Fibroblast of lung (primary cell): ENCODE results near the gene ITPR3. TPM values are rescaled to one million over a fixed set of nuclear protein-coding genes. Genes with fewer than 3 reads are reported as not detected.
A peak's percentile ranks its signal among the peaks of the same experiment; 100 is the strongest.

Experiments used
- DNase-seq, 2 donors: peaks; one replicate each; pipeline versions ENCODE4 v3.0.0 to v3.0.0-alpha.2; 2010; ENCODE audit warnings: low read depth in 2 of 2
- H2AFZ ChIP-seq: 2 replicates; pipeline ENCODE4 v1.5.1; 2012; ENCODE audit warnings: low read length, control low read depth, inconsistent platforms
- H3K27ac ChIP-seq: 2 replicates; pipeline ENCODE4 v1.5.1; 2011; ENCODE audit warnings: low read length, control low read depth; ENCODE audit not compliant: insufficient read depth
- H3K27me3 ChIP-seq: 2 replicates; pipeline ENCODE4 v1.5.1; 2011; ENCODE audit warnings: mild to moderate bottlenecking, low read length; ENCODE audit not compliant: control insufficient read depth, insufficient read depth
- H3K36me3 ChIP-seq: 2 replicates; pipeline ENCODE4 v1.5.1; 2011; ENCODE audit warnings: low read length; ENCODE audit not compliant: control insufficient read depth, insufficient read depth
- H3K4me1 ChIP-seq: 2 replicates; pipeline ENCODE4 v1.5.1; 2011; ENCODE audit warnings: low read length; ENCODE audit not compliant: control insufficient read depth, insufficient read depth; ENCODE audit errors: extremely low read depth
- H3K4me2 ChIP-seq: 2 replicates; pipeline ENCODE4 v1.5.1; 2011; ENCODE audit warnings: low read length, control low read depth; ENCODE audit not compliant: insufficient read depth; ENCODE audit errors: extremely low read depth
- H3K4me3 ChIP-seq, 4 experiments: fragments of 200-600 bp in 1 of 4; sonication (generic) in 1 of 4; replicated peaks in 1 of 4; 2 replicates each; pipeline ENCODE4 v1.5.1; 2011 to 2016; ENCODE audit warnings: low read length in 4 of 4, low read depth in 3 of 4, mild to moderate bottlenecking in 3 of 4, control low read depth in 2 of 4, inconsistent platforms in 1 of 4, mixed read lengths in 1 of 4; ENCODE audit not compliant: insufficient read depth in 1 of 4; ENCODE audit errors: control extremely low read depth in 1 of 4
- H3K79me2 ChIP-seq: 2 replicates; pipeline ENCODE4 v1.5.1; 2012; ENCODE audit warnings: mild to moderate bottlenecking, low read length, inconsistent platforms; ENCODE audit not compliant: control insufficient read depth, insufficient read depth
- H3K9ac ChIP-seq: 2 replicates; pipeline ENCODE4 v1.5.1; 2011; ENCODE audit warnings: mild to moderate bottlenecking, low read length, control low read depth; ENCODE audit not compliant: insufficient read depth
- H3K9me3 ChIP-seq: 2 replicates; pipeline ENCODE4 v1.5.1; 2012; ENCODE audit warnings: low read depth, low read length; ENCODE audit not compliant: control insufficient read depth, insufficient read depth
- H4K20me1 ChIP-seq: 2 replicates; pipeline ENCODE4 v1.5.1; 2011; ENCODE audit warnings: low read length; ENCODE audit not compliant: control insufficient read depth, insufficient read depth; ENCODE audit errors: extremely low read depth
- EZH2 ChIP-seq: IDR thresholded peaks from 2 replicates; pipeline ENCODE4 v1.5.1; 2012; ENCODE audit warnings: low read length, control low read depth, mild to moderate bottlenecking; ENCODE audit errors: missing control alignments
- polyA plus RNA-seq, 2 donors: library from polyadenylated mRNA; depleted of rRNA in 1 of 2; stranded (reverse) in 1 of 2; unstranded in 1 of 2; fragments of >200 nt; gene quantifications; 2 replicates each; pipeline ENCODE4 v1.2.1, GENCODE V29; 2011 to 2012; ENCODE audit warnings: missing spikeins in 1 of 2
- total RNA-seq: library from RNA; depleted of rRNA; stranded (reverse); fragments of >200 nt; gene quantifications from 2 replicates; pipeline ENCODE4 v1.2.1, GENCODE V29; 2014
- TF ChIP-seq, protein P1 (sequence below), 2 donors: IDR thresholded peaks in 1 of 2; conservative IDR thresholded peaks in 1 of 2; 1 replicate in 1 of 2; 2 replicates in 1 of 2; pipeline ENCODE4 v1.5.1; 2011 to 2012; ENCODE audit warnings: low read length in 2 of 2, control low read depth in 1 of 2, inconsistent platforms in 1 of 2, low read depth in 1 of 2, mild to moderate bottlenecking in 1 of 2

Gene ITPR3
- total and polyA plus RNA-seq, 2 donors (not counting 1 experiment from before 2014, with no cell fraction given): 9.6 to 43.4 TPM

DNA sequence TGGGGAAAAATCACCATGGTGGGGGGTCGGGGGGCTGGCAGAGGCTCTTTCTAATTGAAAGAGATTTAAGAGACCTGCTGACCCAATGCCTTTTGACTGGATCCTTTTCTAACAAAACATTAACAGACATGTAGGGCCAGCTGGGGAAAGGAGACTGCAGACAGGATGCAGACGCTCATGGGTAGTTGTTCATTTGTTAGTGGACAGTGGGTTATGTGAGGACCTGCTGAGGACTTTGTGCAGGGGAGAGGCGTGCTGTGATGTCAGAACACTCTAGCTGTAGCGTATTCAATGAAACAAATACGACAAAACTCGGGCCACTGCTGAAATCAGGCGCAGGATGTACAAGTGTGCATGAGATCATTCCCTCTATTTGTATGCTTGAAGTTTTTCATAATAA lies 124.4 kb downstream of the ITPR3 start:
- peak in 1 of 2 donors; percentile 65 for DNase-seq
- Histone ChIP-seq H3K36me3 (no peaks in the 10 kb centered on the region), H3K27ac (peak overlapping the region; percentile 20), H3K9me3 (no peaks in the 10 kb centered on the region), H3K9ac (no peak overlapping the region), H4K20me1 (no peaks in the 10 kb centered on the region), H3K4me3 (peak overlapping the region in 2 of 4 experiments; percentile 54 to 61), H2AFZ (no peak overlapping the region), H3K79me2 (no peaks in the 10 kb centered on the region), H3K4me1 (peaks cover 10% of the 10 kb centered on the region), H3K27me3 (peaks cover 12% of the 10 kb centered on the region), H3K4me2 (no peak overlapping the region)
- no peak for TF ChIP-seq EZH2
- TF ChIP-seq, protein P1, sequence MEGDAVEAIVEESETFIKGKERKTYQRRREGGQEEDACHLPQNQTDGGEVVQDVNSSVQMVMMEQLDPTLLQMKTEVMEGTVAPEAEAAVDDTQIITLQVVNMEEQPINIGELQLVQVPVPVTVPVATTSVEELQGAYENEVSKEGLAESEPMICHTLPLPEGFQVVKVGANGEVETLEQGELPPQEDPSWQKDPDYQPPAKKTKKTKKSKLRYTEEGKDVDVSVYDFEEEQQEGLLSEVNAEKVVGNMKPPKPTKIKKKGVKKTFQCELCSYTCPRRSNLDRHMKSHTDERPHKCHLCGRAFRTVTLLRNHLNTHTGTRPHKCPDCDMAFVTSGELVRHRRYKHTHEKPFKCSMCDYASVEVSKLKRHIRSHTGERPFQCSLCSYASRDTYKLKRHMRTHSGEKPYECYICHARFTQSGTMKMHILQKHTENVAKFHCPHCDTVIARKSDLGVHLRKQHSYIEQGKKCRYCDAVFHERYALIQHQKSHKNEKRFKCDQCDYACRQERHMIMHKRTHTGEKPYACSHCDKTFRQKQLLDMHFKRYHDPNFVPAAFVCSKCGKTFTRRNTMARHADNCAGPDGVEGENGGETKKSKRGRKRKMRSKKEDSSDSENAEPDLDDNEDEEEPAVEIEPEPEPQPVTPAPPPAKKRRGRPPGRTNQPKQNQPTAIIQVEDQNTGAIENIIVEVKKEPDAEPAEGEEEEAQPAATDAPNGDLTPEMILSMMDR (conservative IDR thresholded peaks at IDR 0.05 in 1 of 2, IDR thresholded peaks at IDR 0.05 in 1 of 2; ENCODE audit: low read depth in 1 of 2, low read length in 2 of 2): no peak

Other genes with a start within 250 kb of the ITPR3 start
- 0.51 and 5.3 TPM in 2 replicates for gene KIFC1, start 229.5 kb upstream of the ITPR3 start, total RNA-seq
- 8.0 and 36.6 TPM in 2 replicates for gene KIFC1, start 229.5 kb upstream of the ITPR3 start, polyA plus RNA-seq
- gene PHF1, start 210.3 kb upstream of the ITPR3 start, total RNA-seq: 24.4 and 28.9 TPM in 2 replicates
- 29.6 and 32.9 TPM in 2 replicates for gene PHF1, start 210.3 kb upstream of the ITPR3 start, polyA plus RNA-seq
- 105 and 127 TPM in 2 replicates for gene CUTA, start 203.2 kb upstream of the ITPR3 start, total RNA-seq
- gene CUTA, start 203.2 kb upstream of the ITPR3 start, polyA plus RNA-seq: 264 and 347 TPM in 2 replicates
- 4.6 and 7.3 TPM in 2 replicates for gene SYNGAP1, start 201.3 kb upstream of the ITPR3 start, total RNA-seq
- gene SYNGAP1, start 201.3 kb upstream of the ITPR3 start, polyA plus RNA-seq: 3.6 and 5.9 TPM in 2 replicates
- 4.1 and 4.9 TPM in 2 replicates for gene ZBTB9, start 166.7 kb upstream of the ITPR3 start, total RNA-seq
- gene ZBTB9, start 166.7 kb upstream of the ITPR3 start, polyA plus RNA-seq: 5.2 and 6.7 TPM in 2 replicates
- 10.3 and 13.0 TPM in 2 replicates for gene BAK1, start 41.0 kb upstream of the ITPR3 start, total RNA-seq
- 12.9 and 14.1 TPM in 2 replicates for gene BAK1, start 41.0 kb upstream of the ITPR3 start, polyA plus RNA-seq
- 22.9 and 36.5 TPM in 2 replicates for gene UQCC2, start 90.4 kb downstream of the ITPR3 start, total RNA-seq
- gene UQCC2, start 90.4 kb downstream of the ITPR3 start, polyA plus RNA-seq: 33.8 and 48.3 TPM in 2 replicates
- 1.8 and 5.4 TPM in 2 replicates for gene IP6K3, start 125.6 kb downstream of the ITPR3 start, total RNA-seq
- gene IP6K3, start 125.6 kb downstream of the ITPR3 start, polyA plus RNA-seq: 0.46 and 0.84 TPM in 2 replicates
- gene LEMD2, start 167.8 kb downstream of the ITPR3 start, total RNA-seq: 51.9 and 61.9 TPM in 2 replicates
- 23.6 and 25.7 TPM in 2 replicates for gene LEMD2, start 167.8 kb downstream of the ITPR3 start, polyA plus RNA-seq
- not detected in 2 replicates for gene MLN, start 182.7 kb downstream of the ITPR3 start, total RNA-seq
- not detected in 2 replicates for gene MLN, start 182.7 kb downstream of the ITPR3 start, polyA plus RNA-seq